SK-N-SH treated with all-trans-retinoic acid at 6 μM for 48 hours (cell line): ENCODE measurements around the gene SYCP2L.

Source experiments
- BACH2 ChIP-seq: fragments of 250-450 bp; sonication (Bioruptor Pico); IDR thresholded peaks from 2 replicates; pipeline ENCODE4 v1.9.0; 2021; ENCODE audit warnings: mild to moderate bottlenecking, borderline replicate concordance
- CREB5 ChIP-seq: fragments of 250-450 bp; sonication (Bioruptor Pico); IDR thresholded peaks from 2 replicates; pipeline ENCODE4 v1.5.1; 2020; ENCODE audit warnings: low read depth, mild to moderate bottlenecking, moderate library complexity
- CSRNP3 ChIP-seq: fragments of 250-450 bp; sonication (Bioruptor Pico); IDR thresholded peaks from 2 replicates; pipeline ENCODE4 v1.5.1; 2021; ENCODE audit warnings: mild to moderate bottlenecking, moderate library complexity
- ESRRG ChIP-seq: fragments of 250-450 bp; sonication (Bioruptor Pico); IDR thresholded peaks from 2 replicates; pipeline ENCODE4 v1.6.1; 2021; ENCODE audit warnings: mild to moderate bottlenecking
- ISL1 ChIP-seq: fragments of 250-450 bp; sonication (Bioruptor Pico); IDR thresholded peaks from 2 replicates; pipeline ENCODE4 v2.1.2; 2022; ENCODE audit warnings: mild to moderate bottlenecking, moderate library complexity
- OSR1 ChIP-seq: fragments of 250-450 bp; sonication (Bioruptor Pico); IDR thresholded peaks from 2 replicates; pipeline ENCODE4 v1.8.0; 2022; ENCODE audit warnings: moderate library complexity, mild to moderate bottlenecking, inconsistent platforms
- PATZ1 ChIP-seq: fragments of 250-450 bp; sonication (Bioruptor Pico); IDR thresholded peaks from 2 replicates; pipeline ENCODE4 v1.8.0; 2020; ENCODE audit warnings: mild to moderate bottlenecking, moderate library complexity, borderline replicate concordance
- RARB ChIP-seq: fragments of 250-450 bp; sonication (Bioruptor Pico); IDR thresholded peaks from 2 replicates; pipeline ENCODE4 v1.8.0; 2021; ENCODE audit warnings: mild to moderate bottlenecking, moderate library complexity
- TCF4 ChIP-seq: fragments of 250-450 bp; sonication (Bioruptor Pico); IDR thresholded peaks from 2 replicates; pipeline ENCODE4 v1.8.0; 2021; ENCODE audit warnings: mild to moderate bottlenecking, moderate library complexity, borderline replicate concordance
- TOX ChIP-seq: fragments of 250-450 bp; sonication (Bioruptor Pico); IDR thresholded peaks from 2 replicates; pipeline ENCODE4 v1.8.0; 2021; ENCODE audit warnings: mild to moderate bottlenecking, moderate library complexity, borderline replicate concordance
- ZC3H10 ChIP-seq: fragments of 250-450 bp; sonication (Bioruptor Pico); IDR thresholded peaks from 2 replicates; pipeline ENCODE4 v1.5.1; 2021; ENCODE audit warnings: mild to moderate bottlenecking, moderate library complexity
- ZFP3 ChIP-seq: fragments of 250-450 bp; sonication (Bioruptor Pico); IDR thresholded peaks from 2 replicates; pipeline ENCODE4 v1.5.0; 2020; ENCODE audit warnings: mild to moderate bottlenecking, moderate library complexity
- ZFP30 ChIP-seq: fragments of 450-650 bp; formaldehyde crosslinking; IDR thresholded peaks from 2 replicates; pipeline ENCODE4 v1.5.0; 2022; ENCODE audit warnings: mild to moderate bottlenecking, moderate library complexity
- ZNF565 ChIP-seq: fragments of 450-650 bp; formaldehyde crosslinking; conservative IDR thresholded peaks from 2 replicates; pipeline ENCODE4 v1.5.0; 2020; ENCODE audit warnings: low read depth, mild to moderate bottlenecking, moderate library complexity

DNA sequence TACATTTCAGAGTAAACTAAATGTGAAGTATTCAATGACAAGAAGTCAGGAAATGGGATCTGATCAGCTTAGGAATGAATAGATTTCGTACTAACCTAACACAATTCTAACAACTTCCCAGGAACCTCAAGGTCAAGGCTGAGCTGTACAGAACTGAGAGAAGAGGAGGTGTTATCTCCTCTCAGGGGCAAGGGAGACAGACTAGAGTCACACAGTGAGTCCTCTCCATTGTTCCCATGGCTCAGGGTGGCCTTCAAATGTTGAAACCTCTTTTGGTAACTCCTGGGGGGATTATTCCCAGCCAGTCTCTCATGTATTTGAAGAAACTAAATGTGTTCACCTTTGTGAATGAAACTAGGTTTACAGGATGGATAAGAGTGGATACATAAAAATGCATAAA lies 129.6 kb downstream of the SYCP2L start:
- no peak for TF ChIP-seq ISL1 (CRISPR knock-in tag)
- no peak for TF ChIP-seq ESRRG (CRISPR knock-in tag)
- no peak for TF ChIP-seq TOX (CRISPR knock-in tag)
- TF ChIP-seq ZNF565 (CRISPR knock-in tag) = no peak
- no peak for TF ChIP-seq CREB5 (CRISPR knock-in tag)
- no peak for TF ChIP-seq CSRNP3 (CRISPR knock-in tag)
- no peak for TF ChIP-seq RARB (CRISPR knock-in tag)
- TF ChIP-seq PATZ1 (CRISPR knock-in tag) = no peak
- no peak for TF ChIP-seq ZFP3 (CRISPR knock-in tag)
- TF ChIP-seq OSR1 = no peak
- TF ChIP-seq ZC3H10 (CRISPR knock-in tag) = no peak
- TF ChIP-seq BACH2 (CRISPR knock-in tag) = no peak
- TF ChIP-seq TCF4 (CRISPR knock-in tag) = no peak
- no peak for TF ChIP-seq ZFP30 (CRISPR knock-in tag)
